C4-2B (cell line): Measurements from ENCODE around the gene UBE4A.

Experiments used
- H3K27ac ChIP-seq: fragments of 450-650 bp; 2 replicates; pipeline ENCODE4 v1.5.1; 2017
- ZFX ChIP-seq: fragments of 450-650 bp; IDR thresholded peaks from 2 replicates; pipeline ENCODE4 v1.6.1; 2017
- TF ChIP-seq, protein P1 (sequence below): fragments of 450-650 bp; conservative IDR thresholded peaks from 2 replicates; pipeline ENCODE4 v1.5.1; 2017; ENCODE audit warnings: mild to moderate bottlenecking

Gene UBE4A

DNA sequence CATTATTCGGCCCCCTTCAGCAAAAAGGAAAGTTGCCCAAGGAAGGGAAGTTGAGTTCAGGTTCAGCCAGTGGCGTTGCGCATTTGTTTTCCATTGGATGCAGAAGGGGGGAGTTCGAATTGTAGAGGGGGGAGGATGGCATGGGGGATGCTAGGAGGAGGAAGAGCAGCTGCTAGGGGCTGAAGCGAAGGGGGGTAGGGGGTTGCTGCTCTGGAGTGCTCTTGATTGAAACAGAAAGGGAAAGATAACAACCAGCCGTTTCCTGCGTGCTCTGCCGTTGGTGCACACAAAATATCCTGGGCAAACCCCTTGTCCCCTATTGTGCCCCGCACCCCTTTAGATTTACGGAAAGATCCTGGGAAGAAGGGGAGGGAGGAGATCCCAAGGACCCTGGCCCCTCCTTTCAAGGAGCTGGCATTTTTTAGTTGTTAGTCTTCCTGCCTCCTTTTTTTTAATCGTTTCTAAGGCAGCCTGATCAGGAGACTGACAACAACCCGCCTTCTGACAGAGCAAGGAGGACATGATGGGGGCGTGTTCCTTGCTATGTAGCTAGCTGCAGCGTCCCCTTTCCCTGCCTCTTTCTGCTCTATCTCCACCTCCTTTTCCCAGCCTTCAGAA lies 79.0 kb downstream of the UBE4A start:
- TF ChIP-seq ZFX = no peak
- TF ChIP-seq, protein P1, sequence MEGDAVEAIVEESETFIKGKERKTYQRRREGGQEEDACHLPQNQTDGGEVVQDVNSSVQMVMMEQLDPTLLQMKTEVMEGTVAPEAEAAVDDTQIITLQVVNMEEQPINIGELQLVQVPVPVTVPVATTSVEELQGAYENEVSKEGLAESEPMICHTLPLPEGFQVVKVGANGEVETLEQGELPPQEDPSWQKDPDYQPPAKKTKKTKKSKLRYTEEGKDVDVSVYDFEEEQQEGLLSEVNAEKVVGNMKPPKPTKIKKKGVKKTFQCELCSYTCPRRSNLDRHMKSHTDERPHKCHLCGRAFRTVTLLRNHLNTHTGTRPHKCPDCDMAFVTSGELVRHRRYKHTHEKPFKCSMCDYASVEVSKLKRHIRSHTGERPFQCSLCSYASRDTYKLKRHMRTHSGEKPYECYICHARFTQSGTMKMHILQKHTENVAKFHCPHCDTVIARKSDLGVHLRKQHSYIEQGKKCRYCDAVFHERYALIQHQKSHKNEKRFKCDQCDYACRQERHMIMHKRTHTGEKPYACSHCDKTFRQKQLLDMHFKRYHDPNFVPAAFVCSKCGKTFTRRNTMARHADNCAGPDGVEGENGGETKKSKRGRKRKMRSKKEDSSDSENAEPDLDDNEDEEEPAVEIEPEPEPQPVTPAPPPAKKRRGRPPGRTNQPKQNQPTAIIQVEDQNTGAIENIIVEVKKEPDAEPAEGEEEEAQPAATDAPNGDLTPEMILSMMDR = no peak
- no peak overlapping the region for H3K27ac ChIP-seq

DNA sequence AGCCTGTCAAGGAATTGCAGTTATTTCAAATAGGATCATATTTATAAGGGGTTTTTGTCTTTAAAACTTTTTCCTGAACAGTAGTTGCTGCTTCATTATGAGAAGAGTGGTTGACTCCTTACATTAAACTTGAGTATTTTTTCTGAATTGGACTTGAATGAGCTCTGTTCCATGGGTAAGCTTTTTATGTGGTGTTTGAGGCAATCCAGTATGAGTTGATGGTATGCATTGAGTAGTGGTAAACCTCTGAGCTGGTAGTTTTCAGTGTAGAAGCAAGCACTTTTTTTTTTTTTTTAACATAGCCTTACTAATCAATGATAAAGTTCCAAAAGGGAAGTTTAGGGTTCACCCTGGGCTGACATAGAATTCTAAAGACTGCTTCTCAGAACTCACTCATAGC lies 80.2 kb downstream of the UBE4A start:
- no peak overlapping the region for H3K27ac ChIP-seq
- no peak for TF ChIP-seq ZFX
- TF ChIP-seq, protein P1 = no peak

DNA sequence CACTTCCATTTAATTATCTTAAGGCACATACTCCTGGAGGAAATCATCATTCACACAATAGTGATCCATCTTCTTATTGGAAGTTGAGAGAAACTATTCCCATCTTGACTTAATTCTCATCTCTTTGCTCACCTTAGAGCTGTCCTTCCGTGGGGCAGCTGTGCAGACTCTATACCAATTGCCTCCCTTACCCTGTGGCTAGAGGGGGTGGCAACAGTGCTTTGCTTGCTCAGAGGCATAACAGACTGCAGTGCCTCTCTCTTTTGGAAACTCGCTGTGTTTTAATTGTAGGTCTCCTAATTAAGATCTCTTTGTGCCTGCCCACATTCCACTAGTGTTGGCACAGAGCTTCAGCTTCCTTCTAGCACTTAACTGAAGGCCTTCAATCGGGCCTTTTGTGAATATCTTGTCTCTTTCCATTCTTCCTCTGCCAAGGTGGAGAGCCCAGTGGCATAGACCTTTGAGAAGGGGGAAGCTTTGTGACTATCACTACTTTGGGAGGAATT lies 82.4 kb downstream of the UBE4A start:
- no peak overlapping the region for H3K27ac ChIP-seq
- TF ChIP-seq ZFX = no peak
- TF ChIP-seq, protein P1 = no peak

GRCh38 chr11:118442301-118442700 lies 82.9 kb downstream of the UBE4A start:
- TF ChIP-seq, protein P1 = no peak
- no peak for TF ChIP-seq ZFX
- H3K27ac ChIP-seq = no peak overlapping the region

- no peak overlapping the region for H3K27ac ChIP-seq
- TF ChIP-seq ZFX = no peak
- TF ChIP-seq, protein P1 = no peak
Measured at GRCh38 chr11:118442908-118443589, 83.6 kb downstream of the UBE4A start.

DNA sequence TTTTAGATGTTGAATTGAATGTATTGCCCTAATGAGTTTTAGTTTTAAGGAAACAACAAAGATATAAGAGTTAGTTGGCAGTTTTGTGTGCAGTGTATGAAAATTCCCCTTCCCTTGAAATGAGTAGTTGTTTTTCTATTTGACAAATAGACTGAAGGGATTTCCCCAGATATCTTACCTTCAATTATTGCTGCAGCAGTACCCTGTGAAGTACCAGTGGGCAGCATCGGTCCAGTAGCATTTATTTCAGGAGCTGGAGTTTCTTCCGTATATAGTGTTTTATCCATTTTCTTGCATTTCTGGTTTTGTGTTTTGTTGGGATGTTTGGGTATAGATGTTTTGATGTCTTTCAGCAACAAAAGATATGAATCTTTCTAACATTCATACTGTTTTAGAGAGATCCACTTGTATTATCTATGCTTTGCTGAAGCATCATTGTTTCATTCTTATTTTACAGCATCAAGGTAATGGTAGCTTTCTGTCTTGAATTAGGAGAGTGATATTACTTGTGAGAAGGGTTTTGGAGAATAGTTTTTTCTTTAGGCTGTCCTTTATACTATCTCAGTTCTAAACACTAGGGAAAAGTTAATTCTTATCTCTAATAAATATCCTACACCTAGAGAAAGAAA lies 84.3 kb downstream of the UBE4A start:
- no peak overlapping the region for H3K27ac ChIP-seq
- TF ChIP-seq, protein P1 = no peak
- TF ChIP-seq ZFX = no peak

DNA sequence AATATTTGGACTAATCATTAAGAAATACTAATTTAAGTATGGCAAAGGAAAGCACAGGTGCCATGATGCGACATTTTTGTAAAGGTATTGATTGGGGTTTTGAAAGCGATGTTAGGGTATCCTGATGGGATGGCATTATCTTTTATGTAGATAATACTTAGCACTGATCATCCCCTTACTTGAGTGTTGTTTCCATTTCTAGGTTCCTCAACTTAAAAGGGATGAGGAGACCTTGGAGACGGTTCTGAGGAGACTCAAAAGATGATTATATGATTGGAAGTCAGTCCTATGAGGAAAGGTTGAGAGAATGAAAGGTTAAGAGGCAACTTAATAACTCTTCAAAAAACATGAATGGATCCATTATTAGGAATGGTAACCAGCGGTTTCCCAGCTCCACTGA lies 88.0 kb downstream of the UBE4A start:
- TF ChIP-seq ZFX = no peak
- TF ChIP-seq, protein P1 = no peak
- no peak overlapping the region for H3K27ac ChIP-seq
